ENCODE data around the gene THOC1.

DNA sequence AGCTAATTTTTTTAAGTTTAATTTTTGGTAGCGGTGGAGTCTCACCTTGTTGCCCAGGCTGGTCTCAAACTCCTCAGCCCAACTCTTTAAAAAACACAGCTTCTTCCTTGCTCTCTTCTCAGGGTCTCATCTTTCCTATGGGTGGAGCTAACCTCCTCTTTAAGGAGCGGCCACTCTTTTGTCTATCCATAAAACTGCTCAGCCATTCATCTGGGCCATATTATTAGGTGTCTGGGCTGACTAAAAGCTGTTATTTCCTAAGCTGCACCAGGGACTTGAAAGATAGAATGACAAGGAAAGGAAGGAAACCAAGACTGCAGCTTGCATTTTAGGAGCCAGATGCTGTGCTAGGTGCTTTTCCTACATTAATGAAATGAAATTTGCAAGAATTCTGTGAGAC, 35.8 kb upstream of the THOC1 start:
- TF ChIP-seq, protein P1, sequence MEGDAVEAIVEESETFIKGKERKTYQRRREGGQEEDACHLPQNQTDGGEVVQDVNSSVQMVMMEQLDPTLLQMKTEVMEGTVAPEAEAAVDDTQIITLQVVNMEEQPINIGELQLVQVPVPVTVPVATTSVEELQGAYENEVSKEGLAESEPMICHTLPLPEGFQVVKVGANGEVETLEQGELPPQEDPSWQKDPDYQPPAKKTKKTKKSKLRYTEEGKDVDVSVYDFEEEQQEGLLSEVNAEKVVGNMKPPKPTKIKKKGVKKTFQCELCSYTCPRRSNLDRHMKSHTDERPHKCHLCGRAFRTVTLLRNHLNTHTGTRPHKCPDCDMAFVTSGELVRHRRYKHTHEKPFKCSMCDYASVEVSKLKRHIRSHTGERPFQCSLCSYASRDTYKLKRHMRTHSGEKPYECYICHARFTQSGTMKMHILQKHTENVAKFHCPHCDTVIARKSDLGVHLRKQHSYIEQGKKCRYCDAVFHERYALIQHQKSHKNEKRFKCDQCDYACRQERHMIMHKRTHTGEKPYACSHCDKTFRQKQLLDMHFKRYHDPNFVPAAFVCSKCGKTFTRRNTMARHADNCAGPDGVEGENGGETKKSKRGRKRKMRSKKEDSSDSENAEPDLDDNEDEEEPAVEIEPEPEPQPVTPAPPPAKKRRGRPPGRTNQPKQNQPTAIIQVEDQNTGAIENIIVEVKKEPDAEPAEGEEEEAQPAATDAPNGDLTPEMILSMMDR (IDR thresholded peaks at IDR 0.05 in 4 of 5, conservative IDR thresholded peaks at IDR 0.05 in 1 of 5): no peak
- TF ChIP-seq POLR2A (IDR thresholded peaks at IDR 0.05): no peak
